ENCODE measurements around the gene CACNA1S. TPM values are rescaled to one million over a fixed set of nuclear protein-coding genes. Genes with fewer than 3 reads are reported as not detected.

CACNA1S gene
- polyA plus RNA-seq, 1 experiment = not detected

DNA sequence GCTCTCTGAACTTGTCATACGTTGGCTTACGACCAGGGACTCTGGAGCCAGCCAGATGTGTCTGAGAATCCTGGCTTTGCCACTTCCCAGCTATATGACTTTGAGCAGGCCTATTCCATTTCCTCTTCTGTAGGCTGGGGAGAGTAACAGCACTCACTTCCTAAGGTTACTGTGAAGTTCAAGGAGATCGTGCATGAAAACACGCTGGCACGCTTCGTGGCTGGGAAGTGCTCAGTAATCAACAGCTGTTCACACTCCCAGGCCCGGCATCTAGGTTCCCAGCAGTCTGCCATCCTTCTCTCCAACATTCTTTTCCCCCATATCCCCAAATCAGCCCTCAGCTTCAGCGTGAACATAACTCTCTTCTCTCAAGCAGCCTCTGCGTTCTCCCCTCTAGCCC is 12.8 kb upstream of the CACNA1S start:
- Histone ChIP-seq H3K36me3 (ENCODE audit: control insufficient read depth, insufficient read depth, low read length) (no peaks in the 10 kb centered on the region), H3K4me3 (ENCODE audit: low read depth, low read length) (no peak overlapping the region), H3K27me3 (ENCODE audit: control insufficient read depth, insufficient read depth, low read length) (peaks cover 15% of the 10 kb centered on the region)
- ChIA-PET POLR2A (no interaction called here), CTCF (interaction anchor here (1.6 to 3.0 kb wide), 2 partner anchors 11 to 12 kb away, joined by 4 to 16 read pairs; no protein-coding TSS in a partner anchor)
- no peak for TF ChIP-seq CTCF (IDR thresholded peaks at IDR 0.05; ENCODE audit: insufficient read depth, low read depth, low read length)
- DNase-seq (ENCODE audit: low read depth) = no peak

GRCh38 chr1:201123866-201124265 is 11.6 kb upstream of the CACNA1S start:
- no peak for TF ChIP-seq CTCF (IDR thresholded peaks at IDR 0.05; ENCODE audit: insufficient read depth, low read depth, low read length)
- no peak for DNase-seq (ENCODE audit: low read depth)
- ChIA-PET CTCF (no interaction called here), POLR2A (no interaction called here)
- Histone ChIP-seq H3K36me3 (ENCODE audit: control insufficient read depth, insufficient read depth, low read length) (no peaks in the 10 kb centered on the region), H3K4me3 (ENCODE audit: low read depth, low read length) (no peak overlapping the region), H3K27me3 (ENCODE audit: control insufficient read depth, insufficient read depth, low read length) (peaks cover 15% of the 10 kb centered on the region)

DNA sequence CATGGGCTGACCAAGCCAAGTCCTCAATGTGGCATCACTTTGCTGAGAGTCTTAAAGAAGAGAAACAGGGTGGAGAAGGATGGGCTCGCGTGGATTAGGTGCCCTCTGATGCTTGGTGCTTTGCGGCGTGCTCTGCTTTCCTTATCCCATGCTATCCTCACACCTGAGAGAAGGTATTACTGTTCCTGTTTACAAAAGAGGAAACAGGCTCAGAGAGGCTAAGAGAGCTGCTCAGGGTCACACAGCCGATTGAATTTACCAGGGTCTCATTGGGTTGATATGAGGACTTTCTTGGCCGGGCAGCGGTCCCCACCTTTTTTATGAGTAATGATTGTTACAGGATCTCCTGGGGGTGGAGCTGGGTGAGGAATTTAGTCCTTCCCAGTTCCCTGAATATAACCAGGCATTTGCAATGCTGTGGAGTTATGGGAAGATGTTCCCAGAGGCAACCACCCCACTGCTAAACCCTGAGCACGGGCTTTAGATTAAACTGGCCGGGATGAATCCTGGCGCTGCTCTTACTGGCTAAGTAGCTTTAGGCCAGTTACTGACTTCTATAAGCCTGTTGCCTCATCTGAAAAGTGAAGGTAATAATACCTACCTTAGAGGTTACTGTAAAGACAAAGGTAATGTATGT is 10.2 kb upstream of the CACNA1S start:
- H3K36me3 ChIP-seq (ENCODE audit: control insufficient read depth, insufficient read depth, low read length) = no peaks in the 10 kb centered on the region
- no peak for TF ChIP-seq CTCF (IDR thresholded peaks at IDR 0.05; ENCODE audit: insufficient read depth, low read depth, low read length)
- no peak overlapping the region for H3K4me3 ChIP-seq (ENCODE audit: low read depth, low read length)
- peaks cover 15% of the 10 kb centered on the region for H3K27me3 ChIP-seq (ENCODE audit: control insufficient read depth, insufficient read depth, low read length)
- CTCF ChIA-PET = interaction anchor here (0.5 to 1.0 kb wide), 3 partner anchors 8 to 225 kb away, joined by 3 to 5 read pairs (median 4); no protein-coding TSS in a partner anchor
- POLR2A ChIA-PET = no interaction called here
- no peak for DNase-seq (ENCODE audit: low read depth)

GRCh38 chr1:201119206-201120197 is 7.3 kb upstream of the CACNA1S start:
- peaks cover 10% of the 10 kb centered on the region for H3K27me3 ChIP-seq (ENCODE audit: control insufficient read depth, insufficient read depth, low read length)
- ChIA-PET CTCF (interaction anchor here (0.6 to 2.5 kb wide), 12 partner anchors 8 to 147 kb away, joined by 3 to 21 read pairs (median 4); no protein-coding TSS in a partner anchor), POLR2A (no interaction called here)
- H3K36me3 ChIP-seq (ENCODE audit: control insufficient read depth, insufficient read depth, low read length) = no peaks in the 10 kb centered on the region
- DNase-seq (ENCODE audit: low read depth) = no peak
- H3K4me3 ChIP-seq (ENCODE audit: low read depth, low read length) = no peak overlapping the region
- peak; percentile 47 for TF ChIP-seq CTCF (IDR thresholded peaks at IDR 0.05; ENCODE audit: insufficient read depth, low read depth, low read length)

DNA sequence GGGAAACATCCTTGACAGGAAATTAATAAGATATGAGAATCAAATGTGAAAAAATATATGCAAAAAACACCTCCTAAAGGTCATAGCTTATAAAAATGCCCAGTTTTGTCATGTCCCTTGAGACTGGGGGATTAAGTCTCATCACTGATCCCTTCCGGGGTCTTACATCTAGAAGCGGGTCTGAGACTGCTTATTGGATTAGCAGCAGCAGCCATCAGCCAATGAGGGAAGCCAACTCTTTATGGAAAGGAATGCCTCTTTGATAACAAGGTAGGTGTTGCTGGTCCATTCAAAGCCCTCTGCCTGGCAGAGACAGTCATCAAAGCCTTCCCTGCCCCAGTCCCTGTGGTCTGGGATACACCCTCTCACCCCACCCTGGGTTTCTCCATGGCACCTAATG is 3.9 kb upstream of the CACNA1S start:
- no peak for TF ChIP-seq CTCF (IDR thresholded peaks at IDR 0.05; ENCODE audit: insufficient read depth, low read depth, low read length)
- DNase-seq (ENCODE audit: low read depth) = no peak
- Histone ChIP-seq H3K36me3 (ENCODE audit: control insufficient read depth, insufficient read depth, low read length) (no peaks in the 10 kb centered on the region), H3K27me3 (ENCODE audit: control insufficient read depth, insufficient read depth, low read length) (peaks cover 1% of the 10 kb centered on the region; the same call in 1 of the 2 replicates), H3K4me3 (ENCODE audit: low read depth, low read length) (no peak overlapping the region)
- CTCF ChIA-PET = interaction anchor here (0.8 to 5.1 kb wide), 4 partner anchors 21 to 144 kb away, joined by 3 to 58 read pairs (median 3); no protein-coding TSS in a partner anchor
- POLR2A ChIA-PET = no interaction called here

Data from BJ (cell line).